GM03348 (cell line): ENCODE results near the gene ZBTB8A.

ENCODE experiments used
- DNase-seq: peaks from one replicate; pipeline ENCODE4 v3.0.0; 2012; ENCODE audit warnings: low spot score

Gene ZBTB8A

DNA sequence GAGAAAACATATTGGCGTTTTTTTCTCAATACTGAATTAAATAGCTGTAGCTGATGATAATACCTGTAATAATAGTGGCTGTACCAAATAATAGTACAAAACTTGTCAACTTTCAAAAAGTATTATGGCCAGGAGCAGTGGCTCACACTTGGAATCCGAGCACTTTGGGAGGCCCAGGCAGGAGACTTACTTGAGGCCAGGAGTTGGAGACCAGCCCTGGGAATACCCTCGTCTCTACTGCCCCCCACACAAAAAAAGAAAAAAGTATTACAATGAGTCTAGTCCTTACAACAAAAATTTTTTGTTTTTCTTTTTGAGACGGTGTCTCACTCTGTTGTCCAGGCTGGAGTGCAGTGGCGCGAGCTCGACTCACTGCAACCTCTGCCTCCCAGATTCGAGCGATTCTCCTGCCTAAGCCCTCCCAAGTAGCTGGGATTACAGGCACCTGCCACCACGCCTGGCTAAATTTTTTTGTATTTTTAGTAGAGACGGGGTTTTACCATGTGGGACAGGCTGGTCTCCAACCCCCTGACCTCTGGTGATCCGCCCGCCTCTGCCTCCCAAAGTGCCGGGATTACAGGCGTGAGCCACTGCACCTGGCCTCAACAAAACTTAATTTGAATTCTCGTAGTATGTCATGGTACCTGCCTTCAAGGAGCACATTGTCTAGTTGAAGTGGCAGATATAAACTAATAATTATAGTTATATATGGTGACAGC lies 113.2 kb downstream of the ZBTB8A start:
- DNase-seq, result no peak
